K562 (cell line): ENCODE data around the gene HECW1. TPM values are rescaled to one million over a fixed set of nuclear protein-coding genes. Genes with fewer than 3 reads are reported as not detected.

ENCODE experiments used
- ATAC-seq: fragments of 200-7000 bp; cut with Tn5 transposase; 3 replicates; pipeline ENCODE4 v1.9.1; 2020; ENCODE audit warnings: moderate library complexity
- BruUV-seq: library from RNA; stranded (reverse); fragments of 400-500 nt; replicated peaks from 2 replicates; lab custom pipeline; 2021; lab: Mats Ljungman, UMichigan
- CTCF ChIA-PET: fragments of 300-600 bp; formaldehyde crosslinking; extraction: SDS; loops from one replicate; lab custom pipeline; 2021; ENCODE audit warnings: low intra/inter-chr PET ratio; lab: Yijun Ruan, JAX
- POLR2A ChIA-PET: fragments of 300-600, 350-650 bp; sonication (Branson Sonifier 250); formaldehyde crosslinking; extraction: SDS; loops from one replicate; lab custom pipeline; 2021; ENCODE audit warnings: antibody characterized with exemption, inconsistent platforms; lab: Yijun Ruan, JAX
- DNase-seq, 4 experiments: peaks; one replicate each; pipeline versions ENCODE4 v3.0.0 to v3.0.0-alpha.2; 2011 to 2018; ENCODE audit warnings: low spot score in 3 of 4, mixed read lengths in 3 of 4; ENCODE audit errors: extremely low read depth in 1 of 4
- FAIRE-seq: peaks from 2 replicates; lab custom pipeline; 2011; peaks lifted over from hg19 to GRCh38; lab: Jason Lieb, UNC
- H2AFZ ChIP-seq: 2 replicates; pipeline ENCODE4 v1.6.0; 2011; ENCODE audit warnings: low read depth, low read length, control low read depth, inconsistent platforms
- H3K27ac ChIP-seq: fragments of 200-600 bp; 3 replicates; pipeline ENCODE4 v1.8.0; 2011; ENCODE audit warnings: low read depth, mild to moderate bottlenecking, control low read depth, inconsistent platforms, low read length, moderate library complexity, mixed read lengths; ENCODE audit errors: extremely low read depth
- H3K27me3 ChIP-seq, 2 experiments: fragments of 300-600 bp in 1 of 2; 2 replicates in 1 of 2; 3 replicates in 1 of 2; pipeline versions ENCODE4 v1.6.0 to v1.8.0; 2011; ENCODE audit warnings: inconsistent platforms in 2 of 2, low read length in 2 of 2, mild to moderate bottlenecking in 1 of 2, mixed read lengths in 1 of 2, moderate library complexity in 1 of 2; ENCODE audit not compliant: control insufficient read depth in 2 of 2, insufficient read depth in 2 of 2
- H3K36me3 ChIP-seq: fragments of 300-600 bp; 3 replicates; pipeline ENCODE4 v1.8.0; 2011; ENCODE audit warnings: mild to moderate bottlenecking, low read length, inconsistent platforms; ENCODE audit not compliant: control insufficient read depth, insufficient read depth
- H3K4me1 ChIP-seq, 2 experiments: fragments of 200-600 bp in 1 of 2; replicated peaks in 1 of 2; 2 replicates in 1 of 2; 3 replicates in 1 of 2; pipeline versions ENCODE4 v1.5.1 to v1.8.0; 2011; ENCODE audit warnings: inconsistent platforms in 2 of 2, low read length in 2 of 2, mild to moderate bottlenecking in 1 of 2, mixed read lengths in 1 of 2, moderate library complexity in 1 of 2; ENCODE audit not compliant: control insufficient read depth in 2 of 2, insufficient read depth in 2 of 2
- H3K4me2 ChIP-seq: 2 replicates; pipeline ENCODE4 v1.6.1; 2011; ENCODE audit warnings: low read length, control low read depth, inconsistent platforms, mixed read lengths; ENCODE audit not compliant: insufficient read depth
- H3K4me3 ChIP-seq: fragments of 200-600 bp; sonication (generic), shearing (Covaris generic); 2 replicates; pipeline ENCODE4 v1.5.1; 2016; ENCODE audit warnings: control low read depth, inconsistent platforms
- H3K79me2 ChIP-seq: fragments of 200-600 bp; 3 replicates; pipeline ENCODE4 v1.8.0; 2011; ENCODE audit warnings: low read length, inconsistent platforms; ENCODE audit not compliant: control insufficient read depth, insufficient read depth
- H3K9ac ChIP-seq, 2 experiments: 2 replicates each; pipeline versions ENCODE4 v1.6.0 to v1.6.1; 2011; ENCODE audit warnings: low read depth in 2 of 2, low read length in 2 of 2, control low read depth in 1 of 2, inconsistent platforms in 1 of 2, mild to moderate bottlenecking in 1 of 2, mixed read lengths in 1 of 2; ENCODE audit not compliant: insufficient read depth in 1 of 2
- H3K9me1 ChIP-seq: one replicate; pipeline ENCODE4 v1.6.0; 2011; ENCODE audit warnings: inconsistent platforms, mild to moderate bottlenecking, low read length, moderate library complexity; ENCODE audit not compliant: control insufficient read depth, insufficient read depth
- H3K9me3 ChIP-seq: replicated peaks from 2 replicates; pipeline ENCODE4 v1.5.1; 2011; ENCODE audit warnings: low read depth, low read length, inconsistent platforms; ENCODE audit not compliant: control insufficient read depth, insufficient read depth
- H4K20me1 ChIP-seq: replicated peaks from 2 replicates; pipeline ENCODE4 v1.6.1; 2011; ENCODE audit warnings: low read length, inconsistent platforms, mixed read lengths; ENCODE audit not compliant: control insufficient read depth, insufficient read depth
- BMI1 ChIP-seq: fragments of 150-350 bp; IDR thresholded peaks from 2 replicates; pipeline ENCODE4 v1.6.1; 2014; ENCODE audit warnings: low read length
- CTCFL ChIP-seq: IDR thresholded peaks from 2 replicates; pipeline ENCODE4 v1.6.1; 2011; ENCODE audit warnings: borderline replicate concordance, low read depth, mild to moderate bottlenecking, moderate library complexity, low read length; ENCODE audit not compliant: insufficient read depth, poor library complexity, severe bottlenecking
- DMBX1 ChIP-seq: fragments of 250-450 bp; sonication (Bioruptor Pico); IDR thresholded peaks from 2 replicates; pipeline ENCODE4 v1.8.0; 2022; ENCODE audit warnings: inconsistent platforms, mild to moderate bottlenecking, moderate library complexity, borderline replicate concordance
- ETS2 ChIP-seq: IDR thresholded peaks from 2 replicates; pipeline ENCODE4 v1.6.1; 2016; ENCODE audit warnings: borderline replicate concordance, missing genetic modification characterization, mild to moderate bottlenecking, moderate library complexity, missing compliant biosample characterization; ENCODE audit not compliant: poor library complexity, severe bottlenecking
- FOXK1 ChIP-seq: sonication (generic); formaldehyde crosslinking; IDR thresholded peaks from 2 replicates; pipeline ENCODE4 v1.8.0; 2022; ENCODE audit warnings: missing genetic modification reagents, mild to moderate bottlenecking, borderline replicate concordance
- HOXB6 ChIP-seq: fragments of 250-450 bp; sonication (Bioruptor Pico); IDR thresholded peaks from 2 replicates; pipeline ENCODE4 v1.5.1; 2022; ENCODE audit warnings: mild to moderate bottlenecking, borderline replicate concordance
- MCM2 ChIP-seq: fragments of 450-650 bp; IDR thresholded peaks from 2 replicates; pipeline ENCODE4 v1.6.1; 2017; ENCODE audit warnings: low read depth, mild to moderate bottlenecking
- MCM5 ChIP-seq: fragments of 450-650 bp; IDR thresholded peaks from 2 replicates; pipeline ENCODE4 v1.6.1; 2016; ENCODE audit warnings: low read depth
- NCOA6 ChIP-seq: fragments of 450-650 bp; IDR thresholded peaks from 2 replicates; pipeline ENCODE4 v1.6.1; 2017; ENCODE audit warnings: mild to moderate bottlenecking
- NFRKB ChIP-seq: fragments of 450-650 bp; IDR thresholded peaks from 2 replicates; pipeline ENCODE4 v1.6.1; 2016; ENCODE audit warnings: low read depth
- NFXL1 ChIP-seq: fragments of 450-650 bp; formaldehyde crosslinking; IDR thresholded peaks from 2 replicates; pipeline ENCODE4 v1.4.0; 2021; ENCODE audit warnings: mild to moderate bottlenecking
- NKRF ChIP-seq: fragments of 450-650 bp; IDR thresholded peaks from 2 replicates; pipeline ENCODE4 v1.6.1; 2016; ENCODE audit warnings: borderline replicate concordance
- NR1H2 ChIP-seq: sonication (generic); formaldehyde crosslinking; IDR thresholded peaks from 2 replicates; pipeline ENCODE4 v1.4.0; 2020; ENCODE audit warnings: mild to moderate bottlenecking, missing genetic modification reagents
- STAT6 ChIP-seq: sonication (generic); formaldehyde crosslinking; IDR thresholded peaks from 2 replicates; pipeline ENCODE4 v1.8.1; 2023; ENCODE audit warnings: mild to moderate bottlenecking, missing genetic modification reagents
- THRB ChIP-seq: fragments of 450-650 bp; formaldehyde crosslinking; conservative IDR thresholded peaks from 2 replicates; pipeline ENCODE4 v1.4.0; 2022; ENCODE audit warnings: mild to moderate bottlenecking, missing genetic modification characterization
- ZNF77 ChIP-seq: fragments of 250-450 bp; sonication (Bioruptor Pico); IDR thresholded peaks from 2 replicates; pipeline ENCODE4 v1.5.0; 2020
- WGBS: fragments of 100-300 bp; shearing (Covaris generic); methylation state at CpG from one replicate; pipeline ENCODE4 v1.1.6; 2016; ENCODE audit warnings: low coverage, mixed read lengths; ENCODE audit not compliant: insufficient coverage; ENCODE audit errors: missing lambda C conversion rate; 5-methylcytosine and 5-hydroxymethylcytosine counted together
- in situ Hi-C: fragments of 300-500 bp; cut with MboI; formaldehyde crosslinking; loops from 4 replicates; pipeline ENCODE4 v1.15.0; 2018; ENCODE audit warnings: inconsistent platforms, mixed read lengths
- intact Hi-C: fragments of 100-400 bp; cut with micrococcal nuclease; formaldehyde crosslinking; loops from 2 replicates; pipeline ENCODE4 v1.14.2; 2022
- polyA plus RNA-seq, 8 experiments: library from polyadenylated mRNA; depleted of rRNA in 4 of 8; stranded (reverse) in 5 of 8; unstranded in 3 of 8; fragments of >200 nt; fragmentation: Nextera tagmentation in 2 of 8; fragmentation: Illumina TruSeq in 1 of 8; extraction: Ambion mirVana in 2 of 8; extraction: Trizol in 1 of 8; gene quantifications; 2 replicates each; pipeline versions ENCODE4 v1.2.1 to v1.2.3, GENCODE V29; 2011 to 2014; ENCODE audit warnings: inconsistent platforms in 1 of 8, missing spikeins in 1 of 8
- total RNA-seq, 7 experiments: library from RNA; depleted of rRNA in 6 of 7; stranded (reverse); fragments of >200 nt in 6 of 7; fragmentation: Illumina TruSeq in 2 of 7; extraction: Trizol in 2 of 7; gene quantifications; 2 replicates each; pipeline versions ENCODE4 v1.2.1 to v1.2.3, GENCODE V29; 2011 to 2021; ENCODE audit warnings: low replicate concordance in 1 of 7

Gene HECW1
- total and polyA plus RNA-seq, 9 of the 15 experiments (the other 6 are each of a cell fraction or from before 2014, with no cell fraction given) = 0.07 to 0.31 (median 0.13) TPM; not detected in 4

GRCh38 chr7:43470110-43470509 is 357.7 kb downstream of the HECW1 start:
- BruUV-seq = no TSS peak
- DNase-seq (no peak), FAIRE-seq (no peak), ATAC-seq (no peak)
- Histone ChIP-seq H3K27me3 (peaks cover 21 to 44% of the 10 kb centered on the region in 2 experiments), H4K20me1 (peaks cover 7% of the 10 kb centered on the region; the same call in 1 of the 2 replicates), H3K4me1 (peaks cover 0 to 8% of the 10 kb centered on the region in 2 experiments; a peak in 3 of 5 replicates), H3K9me1 (no peaks in the 10 kb centered on the region), H3K79me2 (no peaks in the 10 kb centered on the region), H3K9ac (no peak overlapping the region), H3K36me3 (no peaks in the 10 kb centered on the region), H2AFZ (no peak overlapping the region), H3K4me2 (no peak overlapping the region), H3K4me3 (no peak overlapping the region), H3K27ac (no peak overlapping the region), H3K9me3 (no peaks in the 10 kb centered on the region)
- CTCF ChIA-PET = no interaction called here
- in situ Hi-C loops (no loop called here), intact Hi-C loops (no loop called here)
- POLR2A ChIA-PET = interaction anchor here (0.6 kb wide), 1 partner anchor 248 kb away, joined by 4 read pairs; no protein-coding TSS in a partner anchor
- WGBS = 3% methylated on average over 5 of the region's 5 CpGs
- TF ChIP-seq ZNF77 (CRISPR knock-in tag) (no peak), FOXK1 (CRISPR knock-in tag) (no peak), MCM2 (no peak), NCOA6 (no peak), NFRKB (no peak), MCM5 (no peak), STAT6 (no peak), CTCFL (no peak), HOXB6 (no peak), ETS2 (tag) (no peak), NFXL1 (CRISPR knock-in tag) (no peak), BMI1 (no peak), DMBX1 (CRISPR knock-in tag) (no peak), NR1H2 (CRISPR knock-in tag) (no peak), NKRF (no peak), THRB (CRISPR knock-in tag) (no peak)
